Astrocyte of the cerebellum (primary cell): ENCODE data around the gene ZC3H7B.

Experiments
- DNase-seq: peaks from one replicate; pipeline ENCODE4 v3.0.0-alpha.2; 2011; ENCODE audit warnings: low read depth
- H3K4me3 ChIP-seq: 2 replicates; pipeline ENCODE4 v1.5.1; 2011; ENCODE audit warnings: mild to moderate bottlenecking, low read depth, low read length, moderate library complexity
- CTCF ChIP-seq: IDR thresholded peaks from 2 replicates; pipeline ENCODE4 v1.5.1; 2012; ENCODE audit warnings: low read length, low read depth, moderate library complexity, mild to moderate bottlenecking; ENCODE audit errors: missing control alignments
- in situ Hi-C: cut with HindIII; loops from 2 replicates; pipeline ENCODE4 v1.10.0; 2017; ENCODE audit warnings: low sequenced_read_pairs

ZC3H7B gene

GRCh38 chr22:41405588-41405987 lies 104.3 kb downstream of the ZC3H7B start:
- no peak overlapping the region for H3K4me3 ChIP-seq
- no peak for TF ChIP-seq CTCF
- in situ Hi-C loops, result no loop called here
- DNase-seq, result no peak

DNA sequence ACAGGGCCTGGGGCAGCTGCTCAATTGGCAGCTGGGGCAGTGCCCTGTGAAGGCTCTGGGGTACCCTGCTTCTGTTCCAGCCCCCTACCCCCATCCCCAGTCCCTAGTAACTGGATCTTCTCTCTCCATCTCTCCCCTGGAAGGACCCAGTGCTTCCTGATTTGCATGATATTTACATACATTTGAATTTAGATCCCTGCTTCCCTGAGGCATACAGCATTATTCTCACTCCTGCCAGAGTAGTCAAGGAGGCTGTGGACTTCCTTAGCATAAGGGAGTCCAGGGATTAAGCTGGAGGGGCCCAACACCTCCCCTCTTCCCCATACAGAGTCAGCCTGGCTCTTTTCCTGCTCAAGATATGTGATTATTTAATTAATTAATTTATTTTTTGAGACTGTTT lies 105.1 kb downstream of the ZC3H7B start:
- TF ChIP-seq CTCF, result no peak
- in situ Hi-C loops, result no loop called here
- no peak for DNase-seq
- no peak overlapping the region for H3K4me3 ChIP-seq

- no peak overlapping the region for H3K4me3 ChIP-seq
- in situ Hi-C loops, result no loop called here
- DNase-seq, result no peak
- TF ChIP-seq CTCF, result no peak
These were observed 106.1 kb downstream of the ZC3H7B start for GRCh38 chr22:41407433-41407832.

- H3K4me3 ChIP-seq, result no peak overlapping the region
- in situ Hi-C loops, result no loop called here
- no peak for TF ChIP-seq CTCF
- no peak for DNase-seq
These were observed 107.3 kb downstream of the ZC3H7B start for GRCh38 chr22:41408665-41409064.
